Ovary (tissue), 3 donors: ENCODE data around the gene EBF3.

Experiments
- CTCF ChIP-seq, 3 donors: fragments of 450-650 bp in 2 of 3; fragments of 200-600 bp in 1 of 3; IDR thresholded peaks; one replicate each; pipeline versions ENCODE4 v1.5.1 to v1.8.0; 2016 to 2022; ENCODE audit warnings: antibody characterized with exemption in 3 of 3, mild to moderate bottlenecking in 1 of 3
- EP300 ChIP-seq: sonication (generic); formaldehyde crosslinking; IDR thresholded peaks from one replicate; pipeline ENCODE4 v1.6.1; 2017; ENCODE audit warnings: antibody characterized with exemption
- POLR2A ChIP-seq: fragments of 450-650 bp; IDR thresholded peaks from one replicate; pipeline ENCODE4 v1.6.1; 2017; ENCODE audit warnings: antibody characterized with exemption, mild to moderate bottlenecking, moderate library complexity
- donor health status: DM: no; HTN: no; CAD: no.

- no peak for TF ChIP-seq POLR2A
- TF ChIP-seq EP300 = no peak
- TF ChIP-seq CTCF (IDR thresholded peaks at IDR 0.05) = no peak
Measured at GRCh38 chr10:129899276-129900130, 64.6 kb downstream of the EBF3 start.
